WI38 (cell line): ENCODE measurements around the gene ZNF268.

Source experiments
- H3K4me3 ChIP-seq: 2 replicates; pipeline ENCODE4 v1.5.1; 2011; ENCODE audit warnings: low read depth, mild to moderate bottlenecking, control low read depth, low read length
- CTCF ChIP-seq: IDR thresholded peaks from 2 replicates; pipeline ENCODE4 v1.5.1; 2012; ENCODE audit warnings: low read depth, mild to moderate bottlenecking, control low read depth, low read length

ZNF268 gene

GRCh38 chr12:133226690-133227089 is 45.4 kb downstream of the ZNF268 start:
- TF ChIP-seq CTCF, result no peak
- H3K4me3 ChIP-seq, result no peak overlapping the region

- TF ChIP-seq CTCF, result no peak
- no peak overlapping the region for H3K4me3 ChIP-seq
Observed at GRCh38 chr12:133227281-133227852, 46.1 kb downstream of the ZNF268 start.

GRCh38 chr12:133231001-133231400 is 49.7 kb downstream of the ZNF268 start:
- H3K4me3 ChIP-seq, result no peak overlapping the region
- TF ChIP-seq CTCF, result no peak

- TF ChIP-seq CTCF, result no peak
- no peak overlapping the region for H3K4me3 ChIP-seq
Observed at GRCh38 chr12:133233006-133233405, 51.7 kb downstream of the ZNF268 start.

- H3K4me3 ChIP-seq, result no peak overlapping the region
- no peak for TF ChIP-seq CTCF
Observed at GRCh38 chr12:133233993-133234564, 52.8 kb downstream of the ZNF268 start.

- no peak for TF ChIP-seq CTCF
- no peak overlapping the region for H3K4me3 ChIP-seq
Observed at GRCh38 chr12:133234971-133235370, 53.7 kb downstream of the ZNF268 start.

GRCh38 chr12:133235401-133236112 is 54.3 kb downstream of the ZNF268 start, which contains the start of gene ANHX:
TSS of gene ANHX (minus strand) at chr12:133235877. CDS start at chr12:133234356, 1,521 bp downstream.
- TF ChIP-seq CTCF, result no peak
- no peak within 1 kb of the TSS for H3K4me3 ChIP-seq
